H1 (cell line): ENCODE measurements around the gene OTOL1.

Experiments
- ATF2 ChIP-seq: IDR thresholded peaks from 2 replicates; pipeline ENCODE4 v1.6.1; 2012; ENCODE audit warnings: low read length, inconsistent platforms
- BRCA1 ChIP-seq: IDR thresholded peaks from 2 replicates; pipeline ENCODE4 v1.6.1; 2012; ENCODE audit warnings: low read depth, low read length, improper control_type of control experiment
- CTCF ChIP-seq, 3 experiments: IDR thresholded peaks; 1 replicate in 2 of 3; 2 replicates in 1 of 3; pipeline versions ENCODE4 v1.5.1 to v1.6.1; 2011; ENCODE audit warnings: low read length in 3 of 3, mild to moderate bottlenecking in 3 of 3, inconsistent platforms in 2 of 3, low read depth in 1 of 3, moderate library complexity in 1 of 3; ENCODE audit not compliant: insufficient read depth in 1 of 3; ENCODE audit errors: control extremely low read depth in 1 of 3
- EP300 ChIP-seq, 2 experiments: IDR thresholded peaks; 1 replicate in 1 of 2; 2 replicates in 1 of 2; pipeline ENCODE4 v1.6.1; 2011 to 2012; ENCODE audit warnings: low read depth in 2 of 2, low read length in 2 of 2, mild to moderate bottlenecking in 2 of 2, borderline replicate concordance in 1 of 2, inconsistent platforms in 1 of 2, moderate library complexity in 1 of 2
- GABPA ChIP-seq: IDR thresholded peaks from 2 replicates; pipeline ENCODE4 v1.6.1; 2011; ENCODE audit warnings: mild to moderate bottlenecking, low read length, moderate library complexity, borderline replicate concordance; ENCODE audit not compliant: insufficient read depth
- HDAC6 ChIP-seq: IDR thresholded peaks from one replicate; pipeline ENCODE4 v1.7.1; 2012; ENCODE audit warnings: low read depth, mild to moderate bottlenecking, inconsistent platforms, low read length, moderate library complexity
- KDM1A ChIP-seq: fragments of 200-600, 300-600 bp; sonication (generic); IDR thresholded peaks from 2 replicates; pipeline ENCODE4 v1.7.1; 2016; ENCODE audit warnings: mild to moderate bottlenecking, low read length, borderline replicate concordance
- POLR2A ChIP-seq, 2 experiments: IDR thresholded peaks; 1 replicate in 1 of 2; 2 replicates in 1 of 2; pipeline ENCODE4 v1.6.1; 2011; ENCODE audit warnings: low read depth in 2 of 2, low read length in 2 of 2, mild to moderate bottlenecking in 2 of 2; ENCODE audit errors: control extremely low read depth in 1 of 2
- POLR2AphosphoS5 ChIP-seq: IDR thresholded peaks from 2 replicates; pipeline ENCODE4 v1.6.1; 2011; ENCODE audit warnings: low read depth, low read length
- RAD21 ChIP-seq, 2 experiments: IDR thresholded peaks in 1 of 2; conservative IDR thresholded peaks in 1 of 2; 2 replicates each; pipeline ENCODE4 v1.6.1; 2011; ENCODE audit warnings: low read depth in 2 of 2, low read length in 2 of 2, improper control_type of control experiment in 1 of 2, inconsistent platforms in 1 of 2, mild to moderate bottlenecking in 1 of 2, moderate library complexity in 1 of 2
- SP4 ChIP-seq: IDR thresholded peaks from 2 replicates; pipeline ENCODE4 v1.6.1; 2012; ENCODE audit warnings: low read length, inconsistent platforms
- ZNF274 ChIP-seq: IDR thresholded peaks from 2 replicates; pipeline ENCODE4 v1.7.0; 2012; ENCODE audit warnings: low read length, borderline replicate concordance; ENCODE audit errors: extremely low read depth

- TF ChIP-seq POLR2AphosphoS5 (no peak), SP4 (no peak), RAD21 (IDR thresholded peaks at IDR 0.05 in 1 of 2, conservative IDR thresholded peaks at IDR 0.05 in 1 of 2; ENCODE audit: low read depth in 2 of 2, low read length in 2 of 2) (no peak), BRCA1 (no peak), ATF2 (no peak), ZNF274 (no peak), GABPA (no peak), CTCF (IDR thresholded peaks at IDR 0.05; ENCODE audit: control extremely low read depth in 1 of 3, insufficient read depth in 1 of 3, low read depth in 1 of 3, low read length in 3 of 3) (no peak), EP300 (IDR thresholded peaks at IDR 0.05; ENCODE audit: borderline replicate concordance in 1 of 2, low read depth in 2 of 2, low read length in 2 of 2) (no peak), POLR2A (IDR thresholded peaks at IDR 0.05; ENCODE audit: control extremely low read depth in 1 of 2, low read depth in 2 of 2, low read length in 2 of 2) (no peak), KDM1A (no peak), HDAC6 (no peak)
Observed at GRCh38 chr3:161455962-161456361, 40.6 kb upstream of the OTOL1 start.
